HepG2 (cell line): ENCODE measurements around the gene CXCR5.

ENCODE experiments used
- BRCA1 ChIP-seq: sonication (generic); formaldehyde crosslinking; IDR thresholded peaks from 2 replicates; pipeline ENCODE4 v1.4.0; 2020; ENCODE audit warnings: missing genetic modification reagents
- EHMT2 ChIP-seq: fragments of 200-600 bp; sonication (generic); IDR thresholded peaks from 2 replicates; pipeline ENCODE4 v1.7.0; 2017; ENCODE audit warnings: antibody characterized with exemption, low read depth, low read length, borderline replicate concordance
- EZH2 ChIP-seq: conservative IDR thresholded peaks from 2 replicates; pipeline ENCODE4 v1.6.1; 2012; ENCODE audit warnings: mild to moderate bottlenecking, low read depth, low read length, moderate library complexity
- PHF21A ChIP-seq: sonication (generic); formaldehyde crosslinking; IDR thresholded peaks from 2 replicates; pipeline ENCODE4 v1.5.0; 2020; ENCODE audit warnings: mild to moderate bottlenecking, missing genetic modification reagents
- PRDM15 ChIP-seq: sonication (generic); formaldehyde crosslinking; IDR thresholded peaks from 2 replicates; pipeline ENCODE4 v1.4.0; 2020; ENCODE audit warnings: missing genetic modification reagents
- ZNF766 ChIP-seq: sonication (generic); formaldehyde crosslinking; IDR thresholded peaks from 2 replicates; pipeline ENCODE4 v1.5.0; 2020; ENCODE audit warnings: missing genetic modification reagents, borderline replicate concordance
- TF ChIP-seq, protein P1 (sequence below): sonication (generic); formaldehyde crosslinking; IDR thresholded peaks from 2 replicates; pipeline ENCODE4 v1.4.0; 2020; ENCODE audit warnings: missing genetic modification reagents

- TF ChIP-seq EZH2 (no peak), ZNF766 (CRISPR knock-in tag) (no peak), BRCA1 (no peak), EHMT2 (no peak), PRDM15 (CRISPR knock-in tag) (no peak), PHF21A (CRISPR knock-in tag) (no peak)
- TF ChIP-seq, protein P1, sequence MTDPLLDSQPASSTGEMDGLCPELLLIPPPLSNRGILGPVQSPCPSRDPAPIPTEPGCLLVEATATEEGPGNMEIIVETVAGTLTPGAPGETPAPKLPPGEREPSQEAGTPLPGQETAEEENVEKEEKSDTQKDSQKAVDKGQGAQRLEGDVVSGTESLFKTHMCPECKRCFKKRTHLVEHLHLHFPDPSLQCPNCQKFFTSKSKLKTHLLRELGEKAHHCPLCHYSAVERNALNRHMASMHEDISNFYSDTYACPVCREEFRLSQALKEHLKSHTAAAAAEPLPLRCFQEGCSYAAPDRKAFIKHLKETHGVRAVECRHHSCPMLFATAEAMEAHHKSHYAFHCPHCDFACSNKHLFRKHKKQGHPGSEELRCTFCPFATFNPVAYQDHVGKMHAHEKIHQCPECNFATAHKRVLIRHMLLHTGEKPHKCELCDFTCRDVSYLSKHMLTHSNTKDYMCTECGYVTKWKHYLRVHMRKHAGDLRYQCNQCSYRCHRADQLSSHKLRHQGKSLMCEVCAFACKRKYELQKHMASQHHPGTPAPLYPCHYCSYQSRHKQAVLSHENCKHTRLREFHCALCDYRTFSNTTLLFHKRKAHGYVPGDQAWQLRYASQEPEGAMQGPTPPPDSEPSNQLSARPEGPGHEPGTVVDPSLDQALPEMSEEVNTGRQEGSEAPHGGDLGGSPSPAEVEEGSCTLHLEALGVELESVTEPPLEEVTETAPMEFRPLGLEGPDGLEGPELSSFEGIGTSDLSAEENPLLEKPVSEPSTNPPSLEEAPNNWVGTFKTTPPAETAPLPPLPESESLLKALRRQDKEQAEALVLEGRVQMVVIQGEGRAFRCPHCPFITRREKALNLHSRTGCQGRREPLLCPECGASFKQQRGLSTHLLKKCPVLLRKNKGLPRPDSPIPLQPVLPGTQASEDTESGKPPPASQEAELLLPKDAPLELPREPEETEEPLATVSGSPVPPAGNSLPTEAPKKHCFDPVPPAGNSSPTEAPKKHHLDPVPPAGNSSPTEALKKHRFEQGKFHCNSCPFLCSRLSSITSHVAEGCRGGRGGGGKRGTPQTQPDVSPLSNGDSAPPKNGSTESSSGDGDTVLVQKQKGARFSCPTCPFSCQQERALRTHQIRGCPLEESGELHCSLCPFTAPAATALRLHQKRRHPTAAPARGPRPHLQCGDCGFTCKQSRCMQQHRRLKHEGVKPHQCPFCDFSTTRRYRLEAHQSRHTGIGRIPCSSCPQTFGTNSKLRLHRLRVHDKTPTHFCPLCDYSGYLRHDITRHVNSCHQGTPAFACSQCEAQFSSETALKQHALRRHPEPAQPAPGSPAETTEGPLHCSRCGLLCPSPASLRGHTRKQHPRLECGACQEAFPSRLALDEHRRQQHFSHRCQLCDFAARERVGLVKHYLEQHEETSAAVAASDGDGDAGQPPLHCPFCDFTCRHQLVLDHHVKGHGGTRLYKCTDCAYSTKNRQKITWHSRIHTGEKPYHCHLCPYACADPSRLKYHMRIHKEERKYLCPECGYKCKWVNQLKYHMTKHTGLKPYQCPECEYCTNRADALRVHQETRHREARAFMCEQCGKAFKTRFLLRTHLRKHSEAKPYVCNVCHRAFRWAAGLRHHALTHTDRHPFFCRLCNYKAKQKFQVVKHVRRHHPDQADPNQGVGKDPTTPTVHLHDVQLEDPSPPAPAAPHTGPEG (CRISPR knock-in tag) = no peak
Observed at GRCh38 chr11:118894192-118894591, 10.5 kb downstream of the CXCR5 start.
